Left renal cortex interstitium (tissue), 4 donors: ENCODE data around the gene NUDT3. TPM values are rescaled to one million over a fixed set of nuclear protein-coding genes. Genes with fewer than 3 reads are reported as not detected.
"Not testable (repeated sequence)": the region's sequence is repeated elsewhere in the genome, so short reads cannot be mapped to it uniquely, and the experiment has no call there.

Experiments
- DNase-seq, 4 donors: peaks; one replicate each; pipeline ENCODE4 v3.0.0-alpha.2; 2013; ENCODE audit warnings: low read depth in 4 of 4, low spot score in 2 of 4, missing footprints in 1 of 4
- polyA plus RNA-seq, 4 donors: library from polyadenylated mRNA; unstranded; fragments of 120-200 nt; gene quantifications; one replicate each; pipeline ENCODE4 v1.2.1, GENCODE V29; 2013; ENCODE audit not compliant: insufficient read length in 4 of 4

The NUDT3 gene
- polyA plus RNA-seq, 4 donors, result 14.8 to 28.1 (median 21.9) TPM

DNA sequence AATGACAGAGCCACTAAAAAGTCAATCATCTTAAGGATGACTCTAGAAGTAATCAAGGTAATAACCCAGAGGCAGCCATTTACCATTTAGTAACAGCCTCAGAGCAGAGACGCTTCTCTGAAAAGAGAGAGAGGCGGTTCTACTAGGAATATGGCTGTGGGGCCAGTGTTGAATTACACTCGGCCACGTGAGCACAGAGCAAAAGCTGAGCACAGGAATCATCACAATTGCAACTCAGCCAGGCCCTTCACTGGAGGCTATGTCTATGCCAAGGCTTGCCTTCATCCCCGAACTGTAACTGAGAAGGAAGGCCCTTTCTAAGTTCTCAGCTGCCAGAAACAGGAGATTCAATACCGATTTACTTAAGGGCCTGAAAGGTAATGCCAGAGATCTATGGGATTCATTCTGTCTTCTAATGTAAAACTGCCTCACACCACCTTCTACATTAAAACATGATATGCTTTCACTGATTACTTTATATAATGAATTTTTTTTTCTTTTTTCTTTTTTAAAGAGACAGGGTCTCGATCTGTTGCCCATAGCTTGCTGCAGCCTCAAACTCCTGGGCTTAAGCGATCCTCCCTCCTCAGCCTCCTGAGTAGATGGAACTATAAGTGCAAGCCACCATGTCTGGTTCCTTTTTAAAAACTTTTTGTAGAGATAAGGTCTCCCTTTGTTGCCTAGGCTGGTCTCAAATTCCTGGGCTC is 67.6 kb downstream of the NUDT3 start:
- DNase-seq, result no peak

DNA sequence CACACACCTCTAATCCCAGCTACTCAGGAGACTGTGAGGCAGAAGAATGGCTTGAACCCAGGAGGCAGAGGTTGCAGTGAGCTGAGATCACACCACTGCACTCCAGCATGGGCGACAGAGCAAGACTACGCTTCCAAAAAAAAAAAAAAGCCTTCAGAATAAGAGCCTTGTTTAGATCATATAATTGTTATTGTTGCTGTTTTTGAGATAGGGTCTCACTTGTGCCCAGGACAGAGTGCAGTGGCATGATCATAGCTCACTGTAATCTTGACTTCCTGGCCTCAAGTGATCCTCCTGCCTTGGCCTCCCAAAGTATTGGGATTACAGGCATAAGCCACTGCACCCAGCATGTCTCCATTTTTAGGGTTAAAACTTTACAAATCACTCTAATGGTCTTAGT is 68.2 kb downstream of the NUDT3 start:
- DNase-seq, result not testable (repeated sequence)

DNA sequence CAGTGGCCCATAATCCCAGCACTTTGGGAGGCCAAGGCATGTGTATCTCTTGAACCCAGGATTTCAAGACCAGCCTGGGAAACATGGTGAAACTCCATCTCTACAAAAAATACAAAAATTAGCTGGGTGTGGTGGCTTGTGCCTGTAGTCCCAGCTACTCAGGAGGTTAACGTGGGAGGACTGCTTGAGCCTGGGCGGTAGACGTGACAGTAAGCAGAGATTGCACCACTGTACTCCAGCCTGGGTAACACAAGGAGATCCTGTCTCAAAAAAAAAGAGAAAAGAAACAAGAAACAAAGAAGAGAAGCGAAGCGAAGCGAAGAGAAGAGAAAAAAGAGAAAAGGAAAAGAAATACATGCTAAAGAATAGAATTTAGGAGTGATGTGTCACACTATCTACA is 69.2 kb downstream of the NUDT3 start:
- DNase-seq, result no peak

DNA sequence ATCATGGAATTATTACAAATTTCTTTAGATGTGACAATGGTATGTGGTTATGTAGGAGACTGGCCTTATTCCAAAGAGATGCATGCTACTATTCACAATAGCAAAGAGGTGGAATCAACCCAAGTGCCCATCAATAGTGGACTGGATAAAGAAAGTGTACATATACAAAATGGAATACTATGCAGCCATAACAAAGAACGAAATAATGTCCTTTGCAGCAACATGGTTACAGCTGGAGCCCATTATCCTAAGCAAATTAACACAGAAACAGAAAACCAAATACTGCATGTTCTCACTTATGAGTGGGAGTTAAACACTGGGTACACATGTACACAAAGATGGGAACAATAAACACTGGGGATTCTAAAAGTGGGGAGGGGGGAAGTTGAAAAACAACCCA is 69.7 kb downstream of the NUDT3 start:
- DNase-seq, result no peak

DNA sequence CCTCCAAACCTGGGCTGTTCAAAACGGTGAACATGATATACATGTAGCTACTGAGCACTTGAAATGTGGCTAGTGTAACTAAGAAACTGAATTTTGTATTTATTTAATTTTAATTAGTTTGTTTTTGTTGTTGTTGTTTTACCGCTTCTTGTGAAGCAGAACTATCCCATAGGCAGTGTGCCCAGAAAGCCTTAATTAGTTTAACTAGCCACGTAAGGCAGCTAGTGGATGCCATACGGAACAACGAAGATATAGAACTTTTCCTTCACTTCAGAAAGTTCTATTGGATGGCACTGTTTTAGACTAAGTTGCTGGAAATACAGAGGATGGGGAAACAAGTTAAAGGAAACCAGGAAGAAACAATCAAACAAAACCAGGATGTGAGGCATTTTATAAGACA is 70.6 kb downstream of the NUDT3 start:
- no peak for DNase-seq

DNA sequence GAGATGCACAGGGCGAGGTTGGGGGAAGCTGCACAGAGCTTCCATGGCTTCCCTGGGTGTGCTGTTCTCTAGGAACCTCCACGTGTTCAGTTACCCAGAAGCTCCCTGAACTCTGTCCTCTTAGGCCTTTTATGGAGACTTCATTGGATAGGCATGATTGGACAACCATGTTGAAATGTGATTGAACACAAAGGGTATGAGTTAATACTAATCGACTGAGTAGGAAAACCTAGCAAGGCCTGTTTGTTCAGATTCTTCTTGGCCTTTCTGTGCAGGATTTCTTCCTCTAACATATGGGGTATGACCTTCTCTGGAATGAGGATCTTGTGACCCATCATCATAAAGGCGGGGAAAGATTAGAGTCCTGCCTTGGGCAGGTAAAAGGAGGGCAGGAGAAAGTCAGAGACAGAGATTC is 73.0 kb downstream of the NUDT3 start:
- DNase-seq, result no peak

DNA sequence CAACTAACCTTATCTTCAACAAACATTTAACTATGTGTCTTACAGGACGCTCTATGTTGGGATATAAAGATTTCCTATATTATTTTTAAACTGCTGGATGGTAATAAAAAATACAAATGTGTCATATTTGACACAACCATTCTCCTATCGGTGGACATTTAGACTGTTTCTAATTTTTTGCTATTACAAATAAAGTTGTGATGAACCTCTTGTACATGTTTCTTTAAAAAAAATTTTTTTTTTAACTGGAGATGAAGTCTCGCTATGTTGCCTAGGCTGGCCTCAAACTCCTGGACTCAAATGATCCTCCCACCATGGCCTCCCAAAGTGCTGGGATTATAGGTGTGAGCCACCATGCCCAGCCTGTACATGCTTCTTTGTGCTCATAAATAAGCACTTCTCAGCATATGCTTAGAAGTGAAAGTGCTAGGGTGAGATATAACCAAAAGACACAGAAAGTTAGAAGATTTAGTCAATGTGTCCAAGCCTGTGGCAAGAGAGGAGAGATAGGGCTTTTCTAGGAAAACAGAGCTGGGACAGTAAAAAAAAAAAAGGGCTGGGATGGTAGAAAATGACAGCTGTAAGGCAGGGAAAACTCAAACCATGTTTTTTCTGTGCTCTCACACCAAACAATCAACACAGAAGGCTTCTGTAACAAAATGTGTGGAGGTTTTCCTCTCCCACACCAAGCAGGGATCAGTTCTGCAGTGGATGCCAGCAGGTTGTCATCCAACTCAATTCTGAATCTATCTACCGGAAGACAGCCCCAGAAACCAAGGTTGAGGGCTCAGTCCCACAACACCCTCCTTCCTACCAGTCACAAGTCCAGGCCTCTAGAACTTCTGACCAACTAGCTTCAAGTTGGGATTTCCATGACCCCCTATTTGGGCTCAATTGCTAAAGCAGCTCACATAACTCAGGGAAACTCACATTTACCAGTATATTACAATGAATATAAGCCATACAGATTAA is 73.7 kb downstream of the NUDT3 start:
- DNase-seq, result no peak

DNA sequence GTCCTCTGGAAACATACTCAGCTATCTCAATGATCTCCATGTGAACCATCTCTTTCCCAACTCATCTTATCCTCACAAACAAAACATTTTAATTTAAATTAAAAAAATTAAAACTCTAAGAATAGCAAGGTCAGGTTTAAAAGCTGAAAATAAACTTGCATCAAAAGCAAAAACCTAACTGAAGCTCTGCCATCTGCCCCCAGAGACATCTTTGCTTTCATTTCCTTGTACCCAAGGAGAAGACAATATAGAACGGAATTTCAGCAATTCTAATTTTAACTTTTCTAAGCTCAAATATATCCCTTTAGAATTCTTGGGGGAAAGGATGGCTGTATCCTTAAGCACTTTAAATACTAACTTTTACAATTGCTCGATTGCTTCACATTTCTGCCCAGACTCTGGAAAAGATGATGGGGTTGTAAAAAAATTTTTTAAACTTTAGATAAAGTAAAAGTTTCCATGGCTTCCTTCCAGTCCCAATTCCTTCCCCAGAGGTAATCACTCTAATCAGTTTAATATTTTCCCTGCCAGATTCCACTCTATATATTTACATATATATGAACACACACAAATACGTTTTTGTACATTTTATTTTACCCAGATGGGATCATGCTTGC is 74.5 kb downstream of the NUDT3 start:
- DNase-seq, result no peak

DNA sequence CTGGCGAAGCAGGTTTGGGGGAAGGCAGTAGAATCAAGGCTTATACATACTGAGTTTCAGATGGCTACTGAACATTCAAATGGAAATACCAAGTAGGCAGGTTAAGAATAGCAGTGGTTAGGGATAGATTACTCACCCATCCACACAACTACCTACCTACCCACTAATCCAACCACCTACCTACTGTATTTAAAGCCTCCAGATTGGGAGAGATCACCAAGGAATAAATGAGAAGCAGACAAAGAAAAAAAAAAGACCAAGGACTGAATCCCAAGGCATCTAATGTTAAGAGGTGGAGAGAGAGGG is 75.3 kb downstream of the NUDT3 start:
- no peak for DNase-seq

DNA sequence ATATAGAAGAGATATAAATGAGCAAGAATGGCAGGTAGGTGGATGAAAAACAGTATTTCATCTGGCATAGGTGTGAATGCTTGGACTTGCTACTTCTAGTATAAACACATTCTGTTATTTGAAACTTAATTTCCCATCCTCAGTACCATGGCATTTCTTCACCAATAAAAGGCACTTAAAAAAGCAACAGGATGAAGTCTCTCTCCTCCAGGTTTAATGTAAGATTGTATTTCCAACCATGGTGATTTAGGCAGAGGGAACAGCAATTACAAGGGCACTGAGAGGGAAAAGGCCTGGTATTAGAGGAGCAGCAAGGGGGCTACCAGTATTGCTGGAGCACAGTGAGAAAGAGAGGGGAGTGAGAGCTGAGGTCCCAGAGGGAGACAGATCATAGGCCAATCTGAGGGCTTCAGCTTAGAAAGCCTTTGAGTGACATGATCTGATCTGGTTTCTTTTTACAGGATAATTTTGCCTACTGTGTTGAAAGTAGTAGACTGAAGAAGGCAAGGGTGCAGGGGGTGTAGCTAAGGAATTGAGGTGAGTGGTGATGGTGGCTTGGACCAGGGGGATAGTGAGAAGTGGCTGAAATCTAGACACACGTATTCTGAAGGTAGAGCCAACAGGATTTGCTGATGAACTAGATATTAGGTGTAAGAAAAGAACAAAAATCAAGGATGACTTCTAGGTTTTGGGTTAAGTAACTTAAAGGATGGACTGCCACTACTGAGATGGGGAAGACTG is 75.9 kb downstream of the NUDT3 start:
- no peak for DNase-seq

DNA sequence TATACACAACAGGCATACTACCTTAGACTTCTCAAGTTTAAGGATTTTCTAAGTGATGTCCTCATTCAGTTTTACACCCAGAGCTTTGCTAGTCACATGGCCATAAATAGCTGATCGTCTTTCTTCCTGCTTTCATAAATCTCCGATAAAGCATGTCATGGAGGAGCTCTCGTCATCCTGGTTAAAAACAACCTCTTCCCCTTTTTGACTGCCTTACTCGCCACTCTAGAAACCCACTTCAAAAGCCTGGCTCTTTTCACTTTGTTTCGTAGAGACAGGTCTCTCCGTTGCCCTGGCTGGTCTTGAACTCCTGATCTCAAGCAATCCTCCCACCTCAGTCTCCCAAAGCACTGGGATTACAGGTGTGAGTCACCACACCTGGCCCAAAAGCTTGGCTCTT is 76.7 kb downstream of the NUDT3 start:
- DNase-seq, result no peak

DNA sequence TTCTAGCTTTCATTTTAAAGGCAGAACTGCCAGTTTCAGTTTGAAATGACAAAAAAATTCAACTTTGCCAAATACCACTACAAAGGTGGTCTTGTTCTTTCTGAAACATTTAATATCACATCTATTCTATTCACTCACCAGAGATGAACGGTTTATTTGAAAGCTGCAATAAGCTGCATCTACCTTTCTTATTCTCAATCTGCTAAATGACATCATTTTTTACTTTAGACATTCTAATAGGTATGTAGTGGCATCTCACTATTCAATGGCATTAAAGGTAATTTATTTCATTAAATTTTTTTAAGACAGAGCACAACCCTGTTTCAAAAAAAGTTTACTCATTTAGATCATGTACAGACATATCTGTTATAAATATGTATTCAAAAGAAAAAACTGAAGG is 77.2 kb downstream of the NUDT3 start:
- no peak for DNase-seq

DNA sequence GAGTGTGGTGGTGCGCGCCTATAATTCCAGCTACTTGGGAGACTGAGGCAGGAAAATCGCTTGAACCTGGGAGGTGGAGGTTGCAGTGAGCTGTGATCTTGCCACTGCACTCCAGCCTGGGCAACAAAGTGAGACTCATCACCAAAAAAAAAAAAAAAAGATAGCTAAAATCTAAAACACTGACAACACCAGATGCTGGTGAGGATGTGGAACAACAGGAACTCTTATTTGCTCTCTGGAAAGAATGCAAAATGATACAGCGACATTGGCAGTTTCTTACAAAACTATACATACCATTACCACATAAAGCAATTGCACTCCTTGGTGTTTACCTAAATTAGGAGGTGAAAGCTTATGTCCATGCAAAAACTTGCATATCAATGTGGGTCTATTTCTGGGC is 80.2 kb downstream of the NUDT3 start:
- DNase-seq, result no peak

DNA sequence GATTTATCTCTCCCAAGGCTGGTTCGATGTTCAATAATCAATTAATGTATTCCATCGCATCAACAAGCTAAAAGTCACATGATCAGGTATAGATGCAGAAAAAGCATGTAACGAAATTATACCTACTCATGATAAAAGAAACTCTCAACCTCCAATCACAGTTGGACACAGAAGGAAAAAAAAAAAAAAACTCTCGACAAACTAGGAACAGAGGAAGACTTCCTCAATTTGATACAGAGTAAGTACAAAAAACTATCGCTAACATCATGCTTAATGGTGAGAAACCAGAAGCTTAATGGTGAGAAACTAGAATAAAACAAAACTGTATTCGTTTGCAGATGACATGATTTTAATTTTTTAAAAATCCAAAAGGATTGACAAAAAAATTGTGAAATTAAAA is 81.7 kb downstream of the NUDT3 start:
- no peak for DNase-seq

DNA sequence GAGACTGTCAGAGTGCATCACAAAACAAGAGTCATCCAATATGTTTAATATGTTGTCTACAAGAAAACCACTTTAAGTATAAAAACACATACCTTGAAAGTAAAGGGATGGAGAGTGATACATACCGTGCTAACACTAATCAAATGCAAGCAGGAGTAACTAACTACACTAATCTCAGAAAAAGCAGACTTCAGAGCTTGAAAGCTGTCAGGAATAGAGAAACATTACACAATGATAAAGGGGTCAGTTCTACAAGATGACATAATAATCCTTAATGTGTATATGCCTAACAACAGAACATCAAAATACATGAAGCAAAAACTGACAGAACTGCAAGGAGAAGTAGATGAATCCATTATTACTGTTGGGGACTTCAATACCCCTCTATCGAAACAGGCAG is 84.0 kb downstream of the NUDT3 start:
- no peak for DNase-seq

DNA sequence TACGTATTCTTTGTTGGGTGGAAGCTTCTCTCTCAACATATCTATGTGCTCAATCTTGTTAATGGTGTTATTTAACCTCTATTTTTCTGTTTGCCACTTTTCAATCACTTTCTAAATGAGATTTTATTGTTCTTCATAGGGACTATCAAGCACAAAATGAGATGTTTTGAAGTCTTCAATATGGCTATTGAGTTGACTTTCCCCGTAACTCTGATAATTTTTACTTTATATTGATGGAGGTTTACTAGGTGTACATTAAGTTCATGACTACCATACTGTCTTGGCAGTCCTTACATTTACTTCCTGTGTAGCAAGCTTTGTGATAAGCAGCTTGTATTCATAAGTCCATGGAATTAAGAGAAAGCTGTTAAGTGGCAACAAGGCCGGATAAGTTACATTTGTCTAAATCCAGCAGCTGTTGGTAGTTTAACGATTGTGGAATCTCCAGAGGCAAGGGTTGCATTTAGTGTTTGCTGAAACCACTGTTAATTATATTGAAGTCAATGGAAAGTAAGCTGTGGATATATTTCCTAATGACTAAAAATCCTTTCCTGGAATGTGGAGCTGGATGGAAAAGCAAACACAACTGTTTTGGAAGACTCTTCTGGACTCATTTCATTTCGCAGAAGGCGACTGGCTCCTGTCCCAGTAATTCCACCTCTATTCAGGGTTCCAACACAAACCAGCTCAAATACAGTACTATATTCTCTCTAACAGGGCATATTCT is 86.3 kb downstream of the NUDT3 start:
- no peak for DNase-seq

DNA sequence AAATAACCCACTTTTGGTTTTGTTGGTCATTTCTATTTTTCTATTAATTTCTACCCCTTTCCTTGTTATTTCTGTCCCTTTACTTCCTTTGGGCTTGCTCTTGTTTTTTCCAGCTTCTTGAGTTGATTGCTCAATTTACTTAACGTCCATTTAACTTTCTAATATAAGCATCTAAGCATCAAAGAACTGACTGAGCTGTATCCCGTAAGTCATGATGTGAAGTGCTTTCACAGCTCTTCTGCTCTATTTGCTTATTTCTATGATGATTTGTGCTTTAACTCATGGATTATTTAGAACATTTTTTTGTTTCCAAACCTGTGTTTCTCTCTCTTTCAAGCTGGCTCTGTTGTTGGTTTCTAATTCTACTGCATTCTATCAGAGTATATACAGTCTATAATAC is 87.0 kb downstream of the NUDT3 start:
- no peak for DNase-seq

DNA sequence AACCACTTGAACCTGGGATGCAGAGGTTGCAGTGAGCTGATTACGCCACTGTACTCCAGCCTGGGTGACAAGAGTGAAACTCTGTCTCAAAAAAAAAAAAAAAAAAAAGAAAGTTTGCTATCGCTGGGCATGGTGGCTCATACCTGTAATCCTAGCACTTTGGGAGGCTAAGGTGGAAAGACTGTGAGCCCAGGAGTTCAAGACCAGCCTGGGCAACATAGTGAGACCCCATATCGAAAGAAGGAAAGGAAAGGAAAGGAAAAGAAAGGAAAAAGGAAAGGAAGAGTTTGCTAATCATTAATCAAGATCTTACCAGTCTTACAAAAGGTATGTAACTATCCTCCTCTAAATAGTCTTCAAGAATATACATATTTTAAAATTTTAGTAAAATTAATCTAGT is 88.3 kb downstream of the NUDT3 start:
- no peak for DNase-seq

DNA sequence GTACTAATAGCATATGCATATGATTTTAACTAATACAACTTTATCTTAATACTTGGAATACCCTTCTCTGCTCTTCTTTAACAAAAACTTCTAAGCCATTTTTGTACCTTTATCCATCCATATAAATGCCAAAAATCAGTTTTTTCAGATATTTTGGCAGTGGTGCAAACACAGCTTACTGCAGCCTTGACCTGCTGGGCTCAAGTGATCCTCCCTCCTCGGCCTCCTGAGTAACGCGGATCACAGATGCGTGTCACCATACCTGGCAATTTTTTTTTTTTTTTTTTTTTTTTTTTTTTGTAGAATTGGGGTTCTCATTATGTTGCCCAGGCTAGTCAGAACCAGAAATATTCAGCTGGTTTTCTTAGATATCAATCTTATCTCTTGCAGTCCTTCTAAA is 89.5 kb downstream of the NUDT3 start:
- no peak for DNase-seq

DNA sequence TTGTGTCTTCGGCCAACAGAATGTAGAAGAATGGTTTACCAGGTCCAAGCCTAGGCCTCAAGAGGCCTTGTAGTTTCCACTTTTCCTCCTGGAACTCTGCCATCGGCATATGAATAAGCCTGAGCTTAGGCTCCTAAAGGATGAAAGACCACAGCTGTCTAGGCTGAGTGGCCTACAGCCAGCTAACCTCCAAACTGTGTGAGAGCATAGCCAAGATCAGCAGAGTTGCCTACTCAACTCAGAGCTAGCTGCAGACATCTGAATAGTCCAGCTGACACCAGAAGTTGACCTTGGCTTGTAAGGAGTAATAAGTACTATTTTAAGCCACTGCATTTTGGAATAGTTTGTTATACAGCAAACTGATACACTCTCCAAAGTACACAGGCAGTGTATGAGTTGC is 91.1 kb downstream of the NUDT3 start:
- DNase-seq, result no peak
